OCI-LY7 (cell line): ENCODE results near the gene CDC34. TPM values are rescaled to one million over a fixed set of nuclear protein-coding genes. Genes with fewer than 3 reads are reported as not detected.

Experiments
- BruUV-seq: library from RNA; stranded (reverse); fragments of 400-500 nt; replicated peaks from 2 replicates; lab custom pipeline; 2021; lab: Mats Ljungman, UMichigan
- CTCF ChIA-PET: fragments of 300-600 bp; sonication (Branson Sonifier 250); formaldehyde crosslinking; loops from one replicate; lab custom pipeline; 2022; ENCODE audit warnings: antibody characterized with exemption; ENCODE audit not compliant: unreplicated experiment; lab: Charles Lee
- POLR2A ChIA-PET: fragments of 300-600 bp; sonication (Branson Sonifier 250); formaldehyde crosslinking; loops from one replicate; lab custom pipeline; 2022; ENCODE audit warnings: antibody characterized with exemption; lab: Charles Lee
- DNase-seq: peaks from one replicate; pipeline ENCODE4 v3.0.0-alpha.2; 2015; ENCODE audit warnings: low spot score
- H2AFZ ChIP-seq: fragments of 200-600 bp; sonication (generic), shearing (Covaris generic); 2 replicates; pipeline ENCODE4 v1.6.1; 2014; ENCODE audit warnings: mild to moderate bottlenecking, antibody characterized with exemption, low read length, moderate library complexity
- H3K27ac ChIP-seq: fragments of 200-600 bp; sonication (generic); 2 replicates; pipeline ENCODE4 v1.5.1; 2014; ENCODE audit warnings: mixed run types, low read depth, mild to moderate bottlenecking, moderate library complexity, low read length, inconsistent platforms; ENCODE audit not compliant: poor library complexity, severe bottlenecking
- H3K36me3 ChIP-seq: fragments of 200-600 bp; sonication (generic); 2 replicates; pipeline ENCODE4 v1.6.1; 2014; ENCODE audit warnings: mild to moderate bottlenecking, antibody characterized with exemption, low read length, moderate library complexity, mixed read lengths; ENCODE audit not compliant: insufficient read depth
- H3K4me1 ChIP-seq: fragments of 200-600 bp; sonication (generic); 2 replicates; pipeline ENCODE4 v1.5.1; 2014; ENCODE audit warnings: mild to moderate bottlenecking, low read length; ENCODE audit not compliant: insufficient read depth, poor library complexity, severe bottlenecking
- H3K4me2 ChIP-seq: fragments of 200-600 bp; sonication (generic); 2 replicates; pipeline ENCODE4 v1.6.1; 2014; ENCODE audit warnings: mild to moderate bottlenecking, low read length
- H3K4me3 ChIP-seq: fragments of 200-600 bp; sonication (generic); 2 replicates; pipeline ENCODE4 v1.5.1; 2014; ENCODE audit warnings: mild to moderate bottlenecking, low read depth, low read length; ENCODE audit not compliant: poor library complexity, severe bottlenecking
- H3K79me2 ChIP-seq: fragments of 200-600 bp; sonication (generic); 2 replicates; pipeline ENCODE4 v1.6.1; 2016; ENCODE audit warnings: low read depth, mild to moderate bottlenecking, low read length, moderate library complexity, mixed read lengths; ENCODE audit not compliant: insufficient read depth
- H3K9me2 ChIP-seq: fragments of 200-600 bp; sonication (generic); 2 replicates; pipeline ENCODE4 v1.6.1; 2016; ENCODE audit warnings: mild to moderate bottlenecking, low read length, mixed read lengths; ENCODE audit not compliant: insufficient read depth
- H3K9me3 ChIP-seq: fragments of 200-600 bp; sonication (generic); 2 replicates; pipeline ENCODE4 v1.6.1; 2014; ENCODE audit warnings: mild to moderate bottlenecking, mixed run types, low read length, mixed read lengths
- H4K20me1 ChIP-seq: fragments of 200-600 bp; sonication (generic); 2 replicates; pipeline ENCODE4 v1.6.1; 2014; ENCODE audit warnings: mild to moderate bottlenecking, antibody characterized with exemption, low read length, moderate library complexity, mixed read lengths; ENCODE audit not compliant: insufficient read depth
- EZH2phosphoT487 ChIP-seq: fragments of 200-600 bp; sonication (generic); IDR thresholded peaks from 2 replicates; pipeline ENCODE4 v1.6.1; 2018; ENCODE audit warnings: low read depth, borderline replicate concordance, mild to moderate bottlenecking, mixed run types, antibody characterized with exemption, low read length, moderate library complexity, mixed read lengths
- intact Hi-C: fragments of 100-400 bp; cut with micrococcal nuclease; formaldehyde crosslinking; loops from one replicate; pipeline ENCODE4 v1.10.0; 2022; ENCODE audit not compliant: unreplicated experiment
- total RNA-seq, 2 experiments: library from RNA; depleted of rRNA in 1 of 2; stranded (reverse); fragments of >200 nt in 1 of 2; shearing (Covaris generic) in 1 of 2; gene quantifications; 2 replicates each; pipeline ENCODE4 v1.2.3, GENCODE V29; 2014 to 2022
- TF ChIP-seq, protein P1 (sequence below): fragments of 200-600 bp; sonication (generic); conservative IDR thresholded peaks from 2 replicates; pipeline ENCODE4 v1.5.1; 2014; ENCODE audit warnings: mild to moderate bottlenecking, antibody characterized with exemption, low read length, moderate library complexity, mixed read lengths

Gene CDC34
- total RNA-seq, 2 experiments from 2014 or later = 58.2 to 77.2 TPM

DNA sequence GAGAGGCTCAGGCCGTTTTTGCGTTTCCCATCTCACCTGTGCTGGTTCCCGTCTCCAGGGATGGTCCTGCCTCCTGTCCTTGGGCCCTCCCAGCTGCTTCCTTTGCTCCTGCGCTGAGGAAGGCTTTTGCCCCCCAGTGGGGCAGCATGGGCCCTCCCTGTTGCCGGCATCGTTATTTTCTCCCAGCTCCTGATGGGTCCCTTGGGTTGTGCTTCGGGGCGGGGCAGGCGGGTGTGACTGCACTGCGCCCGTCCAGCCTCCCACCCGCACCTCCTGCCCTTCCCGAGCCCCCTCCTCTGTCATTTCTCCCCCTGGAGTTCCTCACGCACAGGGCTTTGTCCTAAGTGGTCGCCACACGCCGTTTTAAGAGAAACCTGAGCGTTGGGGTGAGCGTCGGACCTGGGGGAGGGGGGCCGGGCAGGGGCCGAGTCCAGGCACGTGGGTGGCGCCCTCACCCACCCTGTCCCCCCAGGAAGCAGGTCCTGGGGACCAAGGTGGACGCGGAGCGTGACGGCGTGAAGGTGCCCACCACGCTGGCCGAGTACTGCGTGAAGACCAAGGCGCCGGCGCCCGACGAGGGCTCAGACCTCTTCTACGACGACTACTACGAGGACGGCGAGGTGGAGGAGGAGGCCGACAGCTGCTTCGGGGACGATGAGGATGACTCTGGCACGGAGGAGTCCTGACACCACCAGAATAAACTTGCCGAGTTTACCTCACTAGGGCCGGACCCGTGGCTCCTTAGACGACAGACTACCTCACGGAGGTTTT, 9.5 kb downstream of the CDC34 start:
- Histone ChIP-seq H4K20me1 (no peaks in the 10 kb centered on the region), H3K79me2 (no peaks in the 10 kb centered on the region), H3K9me3 (no peaks in the 10 kb centered on the region), H3K4me3 (no peak overlapping the region), H3K4me2 (no peak overlapping the region), H3K27ac (no peak overlapping the region), H3K4me1 (no peaks in the 10 kb centered on the region), H2AFZ (no peak overlapping the region), H3K36me3 (peaks cover 16% of the 10 kb centered on the region), H3K9me2 (no peaks in the 10 kb centered on the region)
- ChIA-PET POLR2A (no interaction called here), CTCF (no interaction called here)
- DNase-seq = no peak
- intact Hi-C loops = no loop called here
- BruUV-seq = no TSS peak
- no peak for TF ChIP-seq EZH2phosphoT487
- TF ChIP-seq, protein P1, sequence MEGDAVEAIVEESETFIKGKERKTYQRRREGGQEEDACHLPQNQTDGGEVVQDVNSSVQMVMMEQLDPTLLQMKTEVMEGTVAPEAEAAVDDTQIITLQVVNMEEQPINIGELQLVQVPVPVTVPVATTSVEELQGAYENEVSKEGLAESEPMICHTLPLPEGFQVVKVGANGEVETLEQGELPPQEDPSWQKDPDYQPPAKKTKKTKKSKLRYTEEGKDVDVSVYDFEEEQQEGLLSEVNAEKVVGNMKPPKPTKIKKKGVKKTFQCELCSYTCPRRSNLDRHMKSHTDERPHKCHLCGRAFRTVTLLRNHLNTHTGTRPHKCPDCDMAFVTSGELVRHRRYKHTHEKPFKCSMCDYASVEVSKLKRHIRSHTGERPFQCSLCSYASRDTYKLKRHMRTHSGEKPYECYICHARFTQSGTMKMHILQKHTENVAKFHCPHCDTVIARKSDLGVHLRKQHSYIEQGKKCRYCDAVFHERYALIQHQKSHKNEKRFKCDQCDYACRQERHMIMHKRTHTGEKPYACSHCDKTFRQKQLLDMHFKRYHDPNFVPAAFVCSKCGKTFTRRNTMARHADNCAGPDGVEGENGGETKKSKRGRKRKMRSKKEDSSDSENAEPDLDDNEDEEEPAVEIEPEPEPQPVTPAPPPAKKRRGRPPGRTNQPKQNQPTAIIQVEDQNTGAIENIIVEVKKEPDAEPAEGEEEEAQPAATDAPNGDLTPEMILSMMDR = no peak

DNA sequence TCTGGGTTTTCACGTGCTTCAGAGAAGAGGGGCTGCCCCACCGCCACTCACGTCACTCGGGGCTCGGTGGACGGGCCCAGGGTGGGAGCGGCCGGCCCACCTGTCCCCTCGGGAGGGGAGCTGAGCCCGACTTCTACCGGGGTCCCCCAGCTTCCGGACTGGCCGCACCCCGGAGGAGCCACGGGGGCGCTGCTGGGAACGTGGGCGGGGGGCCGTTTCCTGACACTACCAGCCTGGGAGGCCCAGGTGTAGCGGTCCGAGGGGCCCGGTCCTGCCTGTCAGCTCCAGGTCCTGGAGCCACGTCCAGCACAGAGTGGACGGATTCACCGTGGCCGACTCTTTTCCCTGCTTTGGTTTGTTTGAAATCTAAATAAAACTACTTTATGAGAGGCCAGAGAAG, 10.1 kb downstream of the CDC34 start:
- no peak for TF ChIP-seq EZH2phosphoT487
- TF ChIP-seq, protein P1 = no peak
- CTCF ChIA-PET = no interaction called here
- no peaks in the 10 kb centered on the region for H3K4me1 ChIP-seq
- H3K4me3 ChIP-seq = no peak overlapping the region
- no peaks in the 10 kb centered on the region for H3K9me2 ChIP-seq
- intact Hi-C loops = no loop called here
- H3K9me3 ChIP-seq = no peaks in the 10 kb centered on the region
- no peak overlapping the region for H3K4me2 ChIP-seq
- no peak overlapping the region for H3K27ac ChIP-seq
- H2AFZ ChIP-seq = no peak overlapping the region
- H4K20me1 ChIP-seq = no peaks in the 10 kb centered on the region
- H3K36me3 ChIP-seq = peaks cover 9% of the 10 kb centered on the region
- DNase-seq = no peak
- H3K79me2 ChIP-seq = no peaks in the 10 kb centered on the region
- POLR2A ChIA-PET = no interaction called here
- no TSS peak for BruUV-seq

DNA sequence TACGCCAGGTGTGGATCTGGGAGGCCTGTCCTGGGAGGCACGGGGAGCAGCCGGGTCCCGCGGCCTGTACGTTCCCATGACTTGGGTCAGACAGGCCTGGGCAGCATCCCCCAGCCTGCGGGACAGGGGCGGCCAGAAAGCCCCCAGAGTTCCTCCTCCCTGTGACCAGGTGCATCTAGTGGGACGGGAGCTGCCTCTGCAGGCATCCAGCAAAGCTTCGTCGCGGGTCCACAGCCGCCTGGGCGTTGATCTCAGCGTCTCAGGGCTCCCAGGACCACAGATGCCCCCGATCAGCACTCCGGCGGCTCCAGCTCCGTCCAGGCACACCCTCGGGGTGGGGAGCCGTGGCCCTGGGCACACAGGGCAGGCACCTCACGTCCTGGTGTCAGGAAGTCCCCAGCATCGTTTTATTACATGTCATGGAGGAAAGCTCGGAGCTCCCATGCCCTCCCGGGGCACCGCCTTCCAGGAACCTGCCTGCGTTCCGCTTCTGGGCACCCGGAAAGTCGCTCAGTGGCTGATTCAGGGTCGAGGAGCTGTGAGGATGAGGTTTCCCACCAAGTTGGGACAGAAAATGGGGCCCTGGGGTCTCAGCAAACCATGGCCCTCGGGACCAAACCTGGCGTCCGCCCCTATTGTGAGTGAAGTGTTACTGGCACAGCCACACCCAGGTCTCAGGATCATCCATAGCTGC, 10.8 kb downstream of the CDC34 start:
- intact Hi-C loops = no loop called here
- H3K9me3 ChIP-seq = no peaks in the 10 kb centered on the region
- BruUV-seq = no TSS peak
- DNase-seq = no peak
- no peak overlapping the region for H2AFZ ChIP-seq
- H4K20me1 ChIP-seq = no peaks in the 10 kb centered on the region
- ChIA-PET CTCF (interaction anchor here (0.7 kb wide), 1 partner anchor 32 kb away, joined by 3 read pairs; no protein-coding TSS in a partner anchor), POLR2A (no interaction called here)
- H3K9me2 ChIP-seq = no peaks in the 10 kb centered on the region
- no peak overlapping the region for H3K4me3 ChIP-seq
- no peak overlapping the region for H3K27ac ChIP-seq
- H3K36me3 ChIP-seq = peaks cover 4% of the 10 kb centered on the region; the same call in 1 of the 2 replicates
- H3K79me2 ChIP-seq = no peaks in the 10 kb centered on the region
- no peak overlapping the region for H3K4me2 ChIP-seq
- H3K4me1 ChIP-seq = no peaks in the 10 kb centered on the region
- TF ChIP-seq EZH2phosphoT487 = no peak
- TF ChIP-seq, protein P1 = no peak
